Measurements from ENCODE around the gene PRR19.

Gene PRR19

DNA sequence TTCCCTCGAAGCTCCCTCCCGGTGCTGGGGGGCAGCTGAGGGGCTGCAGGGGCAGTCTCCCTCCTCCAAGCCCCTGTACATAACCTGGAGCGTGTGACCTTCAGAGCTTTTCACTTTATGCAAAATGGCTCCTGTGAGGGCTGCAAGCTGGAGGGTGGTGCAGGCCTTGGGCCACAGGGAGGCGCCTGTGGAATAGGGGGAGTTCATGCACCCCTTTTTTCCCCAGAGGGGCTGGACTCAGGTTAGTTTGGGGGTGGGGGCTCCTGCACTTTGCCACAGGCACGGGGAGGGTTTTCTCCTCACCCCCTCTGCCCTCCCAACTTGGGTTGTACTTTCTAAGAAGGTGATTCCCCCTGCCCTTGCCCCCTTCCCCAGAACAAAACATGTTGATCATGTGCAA, 6.6 kb upstream of the PRR19 start:
- Histone ChIP-seq H2BK5ac (ENCODE audit: low read length) (no peak overlapping the region), H3K9me3 (replicated peaks in 1 of 2; ENCODE audit: control insufficient read depth in 2 of 2, insufficient read depth in 1 of 2, low read depth in 1 of 2, low read length in 2 of 2) (no peaks in the 10 kb centered on the region), H3K36me3 (replicated peaks in 1 of 2; ENCODE audit: control insufficient read depth in 2 of 2, insufficient read depth in 2 of 2, low read length in 2 of 2) (peaks cover 62 to 91% of the 10 kb centered on the region in 2 donors), H3K79me1 (ENCODE audit: low read depth, low read length) (peaks cover 11% of the 10 kb centered on the region), H3K23ac (ENCODE audit: low read depth, low read length, poor library complexity) (no peak overlapping the region), H4K91ac (ENCODE audit: low read depth, low read length, poor library complexity) (no peak overlapping the region), H2BK15ac (ENCODE audit: low read length) (no peak overlapping the region), H3K4me1 (ENCODE audit: control insufficient read depth in 2 of 2, insufficient read depth in 1 of 2, low read depth in 1 of 2, low read length in 2 of 2) (no peaks in the 10 kb centered on the region), H3K4me3 (ENCODE audit: low read length in 2 of 2) (no peak overlapping the region), H2BK120ac (ENCODE audit: low read depth, low read length) (no peak overlapping the region), H2AK5ac (ENCODE audit: low read depth, low read length) (no peak overlapping the region), H4K8ac (ENCODE audit: low read depth, low read length) (no peak overlapping the region), H2AFZ (ENCODE audit: low read length) (no peak overlapping the region), H3K14ac (ENCODE audit: low read length) (no peak overlapping the region), H3K4me2 (ENCODE audit: insufficient read depth, low read length, poor library complexity, severe bottlenecking) (no peak overlapping the region), H3K18ac (ENCODE audit: low read length) (no peak overlapping the region), H3K9ac (ENCODE audit: low read depth, low read length, poor library complexity) (no peak overlapping the region), H3K27me3 (ENCODE audit: control insufficient read depth in 3 of 3, insufficient read depth in 3 of 3, low read depth in 1 of 3, low read length in 3 of 3) (no peaks in the 10 kb centered on the region), H3K4ac (ENCODE audit: low read length) (no peak overlapping the region), H3K27ac (replicated peaks; ENCODE audit: low read length) (no peak overlapping the region), H2BK12ac (ENCODE audit: low read length) (no peak overlapping the region)
- DNase-seq (ENCODE audit: low spot score): no peak
- no CpG with 5 or more reads among the region's 5 CpGs for WGBS, 2 donors (ENCODE audit: extremely low coverage in 2 of 2, insufficient read length in 2 of 2, insufficient replicate concordance in 1 of 2)

DNA sequence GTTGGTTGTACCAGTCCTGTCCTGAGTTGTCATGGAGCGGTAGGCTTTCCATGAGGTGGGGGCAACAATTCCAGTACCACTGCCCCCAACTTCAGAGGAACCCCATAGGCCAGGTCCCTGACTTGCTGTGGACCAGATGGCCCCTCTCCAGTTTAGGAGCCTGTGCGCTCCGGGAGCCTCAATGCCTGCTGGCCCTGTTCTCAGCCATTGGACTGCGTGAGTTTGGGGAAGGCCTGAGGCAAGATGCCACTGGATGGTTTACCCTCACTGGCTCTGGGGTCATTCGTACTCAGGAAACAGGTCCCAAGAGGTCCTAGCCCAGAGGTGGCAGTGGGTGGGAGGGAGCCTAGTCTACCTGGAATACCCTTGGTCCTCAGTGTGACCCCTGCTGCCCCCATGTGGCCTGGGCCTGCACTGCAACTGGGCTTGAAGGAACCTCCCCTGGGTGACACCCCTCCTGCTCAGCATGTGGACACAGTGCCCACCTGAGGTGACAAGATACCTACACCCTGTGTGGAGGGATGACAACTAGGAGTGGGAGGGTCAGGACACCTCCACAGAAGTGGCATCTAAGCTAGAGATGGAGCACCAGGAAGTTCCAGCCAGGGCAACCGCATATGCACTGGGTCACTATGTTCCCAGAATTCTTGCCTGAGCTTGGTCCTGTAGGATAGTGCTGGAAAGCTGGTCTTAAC, 6.0 kb upstream of the PRR19 start:
- no peak overlapping the region for H2BK120ac ChIP-seq (ENCODE audit: low read depth, low read length)
- H4K91ac ChIP-seq (ENCODE audit: low read depth, low read length, poor library complexity): no peak overlapping the region
- H3K79me1 ChIP-seq (ENCODE audit: low read depth, low read length): peaks cover 8% of the 10 kb centered on the region
- WGBS, 2 donors (ENCODE audit: extremely low coverage in 2 of 2, insufficient read length in 2 of 2, insufficient replicate concordance in 1 of 2): no CpG with 5 or more reads among the region's 6 CpGs
- H3K4ac ChIP-seq (ENCODE audit: low read length): no peak overlapping the region
- no peak overlapping the region for H3K14ac ChIP-seq (ENCODE audit: low read length)
- H2BK5ac ChIP-seq (ENCODE audit: low read length): no peak overlapping the region
- H3K4me1 ChIP-seq (ENCODE audit: control insufficient read depth in 2 of 2, insufficient read depth in 1 of 2, low read depth in 1 of 2, low read length in 2 of 2): no peaks in the 10 kb centered on the region
- H4K8ac ChIP-seq (ENCODE audit: low read depth, low read length): no peak overlapping the region
- H3K4me3 ChIP-seq (ENCODE audit: low read length in 2 of 2): no peak overlapping the region
- H3K9me3 ChIP-seq (replicated peaks in 1 of 2; ENCODE audit: control insufficient read depth in 2 of 2, insufficient read depth in 1 of 2, low read depth in 1 of 2, low read length in 2 of 2): no peaks in the 10 kb centered on the region
- H2BK12ac ChIP-seq (ENCODE audit: low read length): no peak overlapping the region
- H2AK5ac ChIP-seq (ENCODE audit: low read depth, low read length): no peak overlapping the region
- H3K27me3 ChIP-seq (ENCODE audit: control insufficient read depth in 3 of 3, insufficient read depth in 3 of 3, low read depth in 1 of 3, low read length in 3 of 3): no peaks in the 10 kb centered on the region
- H3K4me2 ChIP-seq (ENCODE audit: insufficient read depth, low read length, poor library complexity, severe bottlenecking): no peak overlapping the region
- peaks cover 55 to 87% of the 10 kb centered on the region in 2 donors for H3K36me3 ChIP-seq (replicated peaks in 1 of 2; ENCODE audit: control insufficient read depth in 2 of 2, insufficient read depth in 2 of 2, low read length in 2 of 2)
- H3K9ac ChIP-seq (ENCODE audit: low read depth, low read length, poor library complexity): no peak overlapping the region
- no peak overlapping the region for H2AFZ ChIP-seq (ENCODE audit: low read length)
- peak; percentile 65 for DNase-seq (ENCODE audit: low spot score)
- H3K23ac ChIP-seq (ENCODE audit: low read depth, low read length, poor library complexity): no peak overlapping the region
- no peak overlapping the region for H3K18ac ChIP-seq (ENCODE audit: low read length)
- H3K27ac ChIP-seq (replicated peaks; ENCODE audit: low read length): no peak overlapping the region
- H2BK15ac ChIP-seq (ENCODE audit: low read length): no peak overlapping the region

GRCh38 chr19:42297039-42297438, 4.9 kb upstream of the PRR19 start:
- Histone ChIP-seq H3K23ac (ENCODE audit: low read depth, low read length, poor library complexity) (peak overlapping the region; percentile 37), H3K4me2 (ENCODE audit: insufficient read depth, low read length, poor library complexity, severe bottlenecking) (no peak overlapping the region), H3K4me3 (ENCODE audit: low read length in 2 of 2) (no peak overlapping the region), H3K79me1 (ENCODE audit: low read depth, low read length) (peaks cover 4% of the 10 kb centered on the region), H2BK15ac (ENCODE audit: low read length) (no peak overlapping the region), H3K27me3 (ENCODE audit: control insufficient read depth in 3 of 3, insufficient read depth in 3 of 3, low read depth in 1 of 3, low read length in 3 of 3) (no peaks in the 10 kb centered on the region), H2AK5ac (ENCODE audit: low read depth, low read length) (no peak overlapping the region), H3K36me3 (replicated peaks in 1 of 2; ENCODE audit: control insufficient read depth in 2 of 2, insufficient read depth in 2 of 2, low read length in 2 of 2) (peaks cover 46 to 82% of the 10 kb centered on the region in 2 donors), H2BK5ac (ENCODE audit: low read length) (no peak overlapping the region), H2BK12ac (ENCODE audit: low read length) (no peak overlapping the region), H3K9ac (ENCODE audit: low read depth, low read length, poor library complexity) (peak overlapping the region; percentile 24), H3K14ac (ENCODE audit: low read length) (no peak overlapping the region), H3K9me3 (replicated peaks in 1 of 2; ENCODE audit: control insufficient read depth in 2 of 2, insufficient read depth in 1 of 2, low read depth in 1 of 2, low read length in 2 of 2) (no peaks in the 10 kb centered on the region), H3K4me1 (ENCODE audit: control insufficient read depth in 2 of 2, insufficient read depth in 1 of 2, low read depth in 1 of 2, low read length in 2 of 2) (peaks cover 0 to 6% of the 10 kb centered on the region in 2 donors), H3K18ac (ENCODE audit: low read length) (no peak overlapping the region), H3K4ac (ENCODE audit: low read length) (no peak overlapping the region), H4K91ac (ENCODE audit: low read depth, low read length, poor library complexity) (no peak overlapping the region), H2AFZ (ENCODE audit: low read length) (no peak overlapping the region), H3K27ac (replicated peaks; ENCODE audit: low read length) (no peak overlapping the region), H4K8ac (ENCODE audit: low read depth, low read length) (no peak overlapping the region), H2BK120ac (ENCODE audit: low read depth, low read length) (no peak overlapping the region)
- no CpG with 5 or more reads among the region's 15 CpGs for WGBS, 2 donors (ENCODE audit: extremely low coverage in 2 of 2, insufficient read length in 2 of 2, insufficient replicate concordance in 1 of 2)
- no peak for DNase-seq (ENCODE audit: low spot score)

DNA sequence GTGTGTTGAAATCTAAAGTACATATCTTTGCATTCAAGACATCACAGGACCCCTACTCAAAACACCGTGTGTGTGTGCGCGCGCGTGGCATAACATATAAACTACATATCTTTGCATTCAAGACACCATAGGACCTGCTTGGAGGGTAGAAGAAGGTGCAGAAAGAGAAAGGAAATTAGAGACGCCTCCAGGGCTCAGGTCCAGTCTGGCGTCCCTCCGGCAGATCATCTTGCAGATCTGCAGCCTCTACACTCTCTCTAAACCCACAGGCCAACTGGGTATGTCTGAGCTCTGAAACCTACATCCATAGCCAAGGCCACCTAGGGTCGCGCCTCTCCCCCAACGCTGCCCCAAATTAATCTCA, 1.2 kb downstream of the PRR19 start:
- peaks cover 2% of the 10 kb centered on the region for H3K79me1 ChIP-seq (ENCODE audit: low read depth, low read length)
- H3K27ac ChIP-seq (replicated peaks; ENCODE audit: low read length): peak overlapping the region; percentile 70
- H3K4me1 ChIP-seq (ENCODE audit: control insufficient read depth in 2 of 2, insufficient read depth in 1 of 2, low read depth in 1 of 2, low read length in 2 of 2): peaks cover 10 to 13% of the 10 kb centered on the region in 2 donors
- H2BK5ac ChIP-seq (ENCODE audit: low read length): no peak overlapping the region
- no peak overlapping the region for H3K4ac ChIP-seq (ENCODE audit: low read length)
- H3K9ac ChIP-seq (ENCODE audit: low read depth, low read length, poor library complexity): no peak overlapping the region
- H3K9me3 ChIP-seq (replicated peaks in 1 of 2; ENCODE audit: control insufficient read depth in 2 of 2, insufficient read depth in 1 of 2, low read depth in 1 of 2, low read length in 2 of 2): no peaks in the 10 kb centered on the region
- no peaks in the 10 kb centered on the region for H3K27me3 ChIP-seq (ENCODE audit: control insufficient read depth in 3 of 3, insufficient read depth in 3 of 3, low read depth in 1 of 3, low read length in 3 of 3)
- H3K4me2 ChIP-seq (ENCODE audit: insufficient read depth, low read length, poor library complexity, severe bottlenecking): peak overlapping the region; percentile 57
- no peak overlapping the region for H4K8ac ChIP-seq (ENCODE audit: low read depth, low read length)
- peaks cover 9 to 27% of the 10 kb centered on the region in 2 donors for H3K36me3 ChIP-seq (replicated peaks in 1 of 2; ENCODE audit: control insufficient read depth in 2 of 2, insufficient read depth in 2 of 2, low read length in 2 of 2)
- H3K4me3 ChIP-seq (ENCODE audit: low read length in 2 of 2): peak overlapping the region in 1 of 2 donors; percentile 93
- H2BK120ac ChIP-seq (ENCODE audit: low read depth, low read length): peak overlapping the region; percentile 1
- peak overlapping the region; percentile 82 for H3K18ac ChIP-seq (ENCODE audit: low read length)
- no peak overlapping the region for H3K23ac ChIP-seq (ENCODE audit: low read depth, low read length, poor library complexity)
- H2BK12ac ChIP-seq (ENCODE audit: low read length): no peak overlapping the region
- H2BK15ac ChIP-seq (ENCODE audit: low read length): no peak overlapping the region
- H3K14ac ChIP-seq (ENCODE audit: low read length): no peak overlapping the region
- no peak overlapping the region for H2AK5ac ChIP-seq (ENCODE audit: low read depth, low read length)
- H4K91ac ChIP-seq (ENCODE audit: low read depth, low read length, poor library complexity): peak overlapping the region; percentile 34
- peak overlapping the region; percentile 90 for H2AFZ ChIP-seq (ENCODE audit: low read length)
- no CpG with 5 or more reads among the region's 11 CpGs for WGBS, 2 donors (ENCODE audit: extremely low coverage in 2 of 2, insufficient read length in 2 of 2, insufficient replicate concordance in 1 of 2)
- no peak for DNase-seq (ENCODE audit: low spot score)
